ENCODE results near the gene SMAD9.

SMAD9 gene

GRCh38 chr13:36919171-36919832 lies 736 bp downstream of the SMAD9 start:
- TF ChIP-seq JUND (IDR thresholded peaks at IDR 0.05; ENCODE audit: low read depth) = no peak
- in situ Hi-C loops (cut with HindIII; ENCODE audit: low pct_unique_long_range_greater_than_20kb, low sequenced_read_pairs) = no loop called here
- DNase-seq (ENCODE audit: low read depth in 1 of 2, low spot score in 1 of 2) = peak in 1 of 2 experiments; percentile 5

GRCh38 chr13:36918246-36919131 lies 1.5 kb downstream of the SMAD9 start:
- no peak for TF ChIP-seq JUND (IDR thresholded peaks at IDR 0.05; ENCODE audit: low read depth)
- peak in 1 of 2 experiments; percentile 7 for DNase-seq (ENCODE audit: low read depth in 1 of 2, low spot score in 1 of 2)
- in situ Hi-C loops (cut with HindIII; ENCODE audit: low pct_unique_long_range_greater_than_20kb, low sequenced_read_pairs) = no loop called here

GRCh38 chr13:36917311-36917710 lies 2.7 kb downstream of the SMAD9 start:
- in situ Hi-C loops (cut with HindIII; ENCODE audit: low pct_unique_long_range_greater_than_20kb, low sequenced_read_pairs) = no loop called here
- no peak for TF ChIP-seq JUND (IDR thresholded peaks at IDR 0.05; ENCODE audit: low read depth)
- DNase-seq (ENCODE audit: low read depth in 1 of 2, low spot score in 1 of 2) = no peak

GRCh38 chr13:36915896-36916640 lies 4.0 kb downstream of the SMAD9 start:
- TF ChIP-seq JUND (IDR thresholded peaks at IDR 0.05; ENCODE audit: low read depth) = no peak
- no peak for DNase-seq (ENCODE audit: low read depth in 1 of 2, low spot score in 1 of 2)
- in situ Hi-C loops (cut with HindIII; ENCODE audit: low pct_unique_long_range_greater_than_20kb, low sequenced_read_pairs) = no loop called here

GRCh38 chr13:36915106-36915505 lies 4.9 kb downstream of the SMAD9 start:
- in situ Hi-C loops (cut with HindIII; ENCODE audit: low pct_unique_long_range_greater_than_20kb, low sequenced_read_pairs) = no loop called here
- no peak for DNase-seq (ENCODE audit: low read depth in 1 of 2, low spot score in 1 of 2)
- TF ChIP-seq JUND (IDR thresholded peaks at IDR 0.05; ENCODE audit: low read depth) = no peak

GRCh38 chr13:36914648-36915047 lies 5.4 kb downstream of the SMAD9 start:
- DNase-seq (ENCODE audit: low read depth in 1 of 2, low spot score in 1 of 2) = no peak
- in situ Hi-C loops (cut with HindIII; ENCODE audit: low pct_unique_long_range_greater_than_20kb, low sequenced_read_pairs) = no loop called here
- TF ChIP-seq JUND (IDR thresholded peaks at IDR 0.05; ENCODE audit: low read depth) = no peak

- TF ChIP-seq JUND (IDR thresholded peaks at IDR 0.05; ENCODE audit: low read depth) = no peak
- in situ Hi-C loops (cut with HindIII; ENCODE audit: low pct_unique_long_range_greater_than_20kb, low sequenced_read_pairs) = no loop called here
- DNase-seq (ENCODE audit: low read depth in 1 of 2, low spot score in 1 of 2) = no peak
Observed at GRCh38 chr13:36913463-36913862, 6.6 kb downstream of the SMAD9 start.

- in situ Hi-C loops (cut with HindIII; ENCODE audit: low pct_unique_long_range_greater_than_20kb, low sequenced_read_pairs) = no loop called here
- no peak for DNase-seq (ENCODE audit: low read depth in 1 of 2, low spot score in 1 of 2)
Observed at GRCh38 chr13:36912973-36913372, 7.1 kb downstream of the SMAD9 start.

GRCh38 chr13:36912369-36912768 lies 7.7 kb downstream of the SMAD9 start:
- TF ChIP-seq JUND (IDR thresholded peaks at IDR 0.05; ENCODE audit: low read depth) = no peak
- in situ Hi-C loops (cut with HindIII; ENCODE audit: low pct_unique_long_range_greater_than_20kb, low sequenced_read_pairs) = no loop called here
- no peak for DNase-seq (ENCODE audit: low read depth in 1 of 2, low spot score in 1 of 2)

More at GRCh38 chr13:36912973-36913372, 7.1 kb downstream of the SMAD9 start:
- TF ChIP-seq JUND (IDR thresholded peaks at IDR 0.05; ENCODE audit: low read depth) = no peak

GRCh38 chr13:36910545-36910944 lies 9.5 kb downstream of the SMAD9 start:
- DNase-seq (ENCODE audit: low read depth in 1 of 2, low spot score in 1 of 2) = no peak
- in situ Hi-C loops (cut with HindIII; ENCODE audit: low pct_unique_long_range_greater_than_20kb, low sequenced_read_pairs) = no loop called here
- TF ChIP-seq JUND (IDR thresholded peaks at IDR 0.05; ENCODE audit: low read depth) = no peak

GRCh38 chr13:36907821-36908220 lies 12.2 kb downstream of the SMAD9 start:
- no peak for TF ChIP-seq JUND (IDR thresholded peaks at IDR 0.05; ENCODE audit: low read depth)
- in situ Hi-C loops (cut with HindIII; ENCODE audit: low pct_unique_long_range_greater_than_20kb, low sequenced_read_pairs) = no loop called here
- no peak for DNase-seq (ENCODE audit: low read depth in 1 of 2, low spot score in 1 of 2)

GRCh38 chr13:36907266-36907665 lies 12.8 kb downstream of the SMAD9 start:
- in situ Hi-C loops (cut with HindIII; ENCODE audit: low pct_unique_long_range_greater_than_20kb, low sequenced_read_pairs) = no loop called here
- DNase-seq (ENCODE audit: low read depth in 1 of 2, low spot score in 1 of 2) = no peak
- no peak for TF ChIP-seq JUND (IDR thresholded peaks at IDR 0.05; ENCODE audit: low read depth)

GRCh38 chr13:36905944-36906343 lies 14.1 kb downstream of the SMAD9 start:
- no peak for TF ChIP-seq JUND (IDR thresholded peaks at IDR 0.05; ENCODE audit: low read depth)
- in situ Hi-C loops (cut with HindIII; ENCODE audit: low pct_unique_long_range_greater_than_20kb, low sequenced_read_pairs) = no loop called here
- no peak for DNase-seq (ENCODE audit: low read depth in 1 of 2, low spot score in 1 of 2)

All from T47D (cell line).